ENCODE data around the gene NMT2.

NMT2 gene

GRCh38 chr10:15163253-15163828 is 5.2 kb downstream of the NMT2 start:
- H3K4me1 ChIP-seq (ENCODE audit: low read length) = no peaks in the 10 kb centered on the region
- H3K9ac ChIP-seq (ENCODE audit: low read length) = no peak overlapping the region
- peaks cover 22% of the 10 kb centered on the region for H3K79me2 ChIP-seq (ENCODE audit: low read length)
- H4K20me1 ChIP-seq (ENCODE audit: insufficient read depth, low read length) = no peaks in the 10 kb centered on the region
- H3K27me3 ChIP-seq (replicated peaks; ENCODE audit: insufficient read depth, low read length) = no peaks in the 10 kb centered on the region
- H3K9me2 ChIP-seq (replicated peaks; ENCODE audit: insufficient read depth, low read length) = no peaks in the 10 kb centered on the region
- no peak overlapping the region for H3K4me2 ChIP-seq (ENCODE audit: low read depth, low read length)
- no peaks in the 10 kb centered on the region for H3F3A ChIP-seq (ENCODE audit: insufficient read depth, low read length)
- no peak overlapping the region for H3K27ac ChIP-seq (ENCODE audit: low read length)
- no peaks in the 10 kb centered on the region for H3K9me3 ChIP-seq (replicated peaks; ENCODE audit: insufficient read depth, low read length)
- no peak overlapping the region for H2AFZ ChIP-seq (ENCODE audit: low read length)
- no peak overlapping the region for H3K4me3 ChIP-seq (ENCODE audit: low read length)
- H3K36me3 ChIP-seq (replicated peaks; ENCODE audit: insufficient read depth, low read length) = no peaks in the 10 kb centered on the region
- TF ChIP-seq EZH2 (optimal IDR thresholded peaks at IDR 0.05; ENCODE audit: low read depth, low read length) (no peak), EZH2phosphoT487 (IDR thresholded peaks at IDR 0.05; ENCODE audit: low read length) (no peak), CTCF (IDR thresholded peaks at IDR 0.05; ENCODE audit: low read length) (no peak)
- no peak for DNase-seq

GRCh38 chr10:15158972-15159371 is 9.5 kb downstream of the NMT2 start:
- no peak for TF ChIP-seq CTCF (IDR thresholded peaks at IDR 0.05; ENCODE audit: low read length)
- no peak for TF ChIP-seq EZH2phosphoT487 (IDR thresholded peaks at IDR 0.05; ENCODE audit: low read length)

GRCh38 chr10:15158448-15158847 is 10.0 kb downstream of the NMT2 start:
- Histone ChIP-seq H3K4me2 (ENCODE audit: low read depth, low read length) (no peak overlapping the region), H4K20me1 (ENCODE audit: insufficient read depth, low read length) (no peaks in the 10 kb centered on the region), H2AFZ (ENCODE audit: low read length) (no peak overlapping the region), H3K27me3 (replicated peaks; ENCODE audit: insufficient read depth, low read length) (no peaks in the 10 kb centered on the region), H3K4me1 (ENCODE audit: low read length) (no peaks in the 10 kb centered on the region), H3K9ac (ENCODE audit: low read length) (no peak overlapping the region), H3K36me3 (replicated peaks; ENCODE audit: insufficient read depth, low read length) (no peaks in the 10 kb centered on the region), H3K27ac (ENCODE audit: low read length) (no peak overlapping the region), H3K79me2 (ENCODE audit: low read length) (peaks cover 3% of the 10 kb centered on the region; the same call in 1 of the 2 replicates), H3K9me2 (replicated peaks; ENCODE audit: insufficient read depth, low read length) (no peaks in the 10 kb centered on the region), H3F3A (ENCODE audit: insufficient read depth, low read length) (no peaks in the 10 kb centered on the region), H3K9me3 (replicated peaks; ENCODE audit: insufficient read depth, low read length) (no peaks in the 10 kb centered on the region), H3K4me3 (ENCODE audit: low read length) (no peak overlapping the region)
- no peak for DNase-seq
- TF ChIP-seq CTCF (IDR thresholded peaks at IDR 0.05; ENCODE audit: low read length) (no peak), EZH2phosphoT487 (IDR thresholded peaks at IDR 0.05; ENCODE audit: low read length) (no peak), EZH2 (optimal IDR thresholded peaks at IDR 0.05; ENCODE audit: low read depth, low read length) (no peak)

More at GRCh38 chr10:15158972-15159371, 9.5 kb downstream of the NMT2 start:
- no peak for DNase-seq
- H3K36me3 ChIP-seq (replicated peaks; ENCODE audit: insufficient read depth, low read length) = no peaks in the 10 kb centered on the region
- no peaks in the 10 kb centered on the region for H3F3A ChIP-seq (ENCODE audit: insufficient read depth, low read length)
- no peaks in the 10 kb centered on the region for H3K27me3 ChIP-seq (replicated peaks; ENCODE audit: insufficient read depth, low read length)
- no peaks in the 10 kb centered on the region for H3K9me2 ChIP-seq (replicated peaks; ENCODE audit: insufficient read depth, low read length)
- no peak overlapping the region for H3K27ac ChIP-seq (ENCODE audit: low read length)
- H3K9ac ChIP-seq (ENCODE audit: low read length) = no peak overlapping the region
- no peak overlapping the region for H2AFZ ChIP-seq (ENCODE audit: low read length)
- no peaks in the 10 kb centered on the region for H3K9me3 ChIP-seq (replicated peaks; ENCODE audit: insufficient read depth, low read length)
- H4K20me1 ChIP-seq (ENCODE audit: insufficient read depth, low read length) = no peaks in the 10 kb centered on the region
- no peak overlapping the region for H3K4me2 ChIP-seq (ENCODE audit: low read depth, low read length)
- H3K79me2 ChIP-seq (ENCODE audit: low read length) = peaks cover 3% of the 10 kb centered on the region; the same call in 1 of the 2 replicates
- H3K4me3 ChIP-seq (ENCODE audit: low read length) = no peak overlapping the region
- no peaks in the 10 kb centered on the region for H3K4me1 ChIP-seq (ENCODE audit: low read length)

Data from MM.1S (cell line).